Kidney epithelial cell (primary cell): ENCODE results near the gene PCSK7. TPM values are rescaled to one million over a fixed set of nuclear protein-coding genes. Genes with fewer than 3 reads are reported as not detected.

Source experiments
- DNase-seq: peaks from one replicate; pipeline ENCODE4 v3.0.0-alpha.2; 2010; ENCODE audit warnings: low read depth
- H3K27me3 ChIP-seq: 2 replicates; pipeline ENCODE4 v1.6.0; 2011; ENCODE audit warnings: low read length; ENCODE audit not compliant: control insufficient read depth, insufficient read depth
- H3K36me3 ChIP-seq: 2 replicates; pipeline ENCODE4 v1.5.1; 2011; ENCODE audit warnings: low read length; ENCODE audit not compliant: control insufficient read depth, insufficient read depth
- H3K4me3 ChIP-seq: 2 replicates; pipeline ENCODE4 v1.5.1; 2011; ENCODE audit warnings: low read depth, mild to moderate bottlenecking, control low read depth, low read length
- total RNA-seq: library from RNA; depleted of rRNA; stranded (reverse); fragments of >200 nt; gene quantifications from 2 replicates; pipeline ENCODE4 v1.2.3, GENCODE V29; 2015
- TF ChIP-seq, protein P1 (sequence below): IDR thresholded peaks from 2 replicates; pipeline ENCODE4 v1.5.1; 2011; ENCODE audit warnings: mild to moderate bottlenecking, moderate library complexity, low read length, control low read depth, inconsistent platforms; ENCODE audit not compliant: insufficient read depth, poor library complexity, severe bottlenecking

The PCSK7 gene
- total RNA-seq, 1 donor from 2014 or later: 38.3 TPM

DNA sequence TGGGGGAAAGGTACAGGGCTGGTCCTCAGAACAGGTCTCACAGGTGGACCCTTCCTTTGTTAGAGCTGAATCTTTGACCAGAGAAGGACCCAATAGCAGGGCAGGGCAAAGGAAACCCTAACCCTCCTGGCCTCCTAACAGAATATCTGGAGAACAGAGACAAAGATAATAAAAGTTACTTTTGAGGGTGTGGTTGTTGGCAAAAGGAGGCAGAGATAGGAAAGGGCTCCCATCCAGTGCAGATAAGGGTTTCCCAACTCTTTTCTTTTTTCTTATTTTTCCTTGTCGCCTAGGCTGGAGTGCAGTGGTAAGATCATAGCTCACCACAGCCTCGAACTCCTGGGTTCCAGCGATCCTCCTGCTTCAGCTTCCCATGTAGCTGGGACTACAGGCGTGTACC is 11.9 kb downstream of the PCSK7 start:
- Histone ChIP-seq H3K36me3 (peaks cover 3% of the 10 kb centered on the region), H3K4me3 (no peak overlapping the region), H3K27me3 (no peaks in the 10 kb centered on the region)
- no peak for DNase-seq
- TF ChIP-seq, protein P1, sequence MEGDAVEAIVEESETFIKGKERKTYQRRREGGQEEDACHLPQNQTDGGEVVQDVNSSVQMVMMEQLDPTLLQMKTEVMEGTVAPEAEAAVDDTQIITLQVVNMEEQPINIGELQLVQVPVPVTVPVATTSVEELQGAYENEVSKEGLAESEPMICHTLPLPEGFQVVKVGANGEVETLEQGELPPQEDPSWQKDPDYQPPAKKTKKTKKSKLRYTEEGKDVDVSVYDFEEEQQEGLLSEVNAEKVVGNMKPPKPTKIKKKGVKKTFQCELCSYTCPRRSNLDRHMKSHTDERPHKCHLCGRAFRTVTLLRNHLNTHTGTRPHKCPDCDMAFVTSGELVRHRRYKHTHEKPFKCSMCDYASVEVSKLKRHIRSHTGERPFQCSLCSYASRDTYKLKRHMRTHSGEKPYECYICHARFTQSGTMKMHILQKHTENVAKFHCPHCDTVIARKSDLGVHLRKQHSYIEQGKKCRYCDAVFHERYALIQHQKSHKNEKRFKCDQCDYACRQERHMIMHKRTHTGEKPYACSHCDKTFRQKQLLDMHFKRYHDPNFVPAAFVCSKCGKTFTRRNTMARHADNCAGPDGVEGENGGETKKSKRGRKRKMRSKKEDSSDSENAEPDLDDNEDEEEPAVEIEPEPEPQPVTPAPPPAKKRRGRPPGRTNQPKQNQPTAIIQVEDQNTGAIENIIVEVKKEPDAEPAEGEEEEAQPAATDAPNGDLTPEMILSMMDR: no peak

GRCh38 chr11:117219455-117219854 is 12.4 kb downstream of the PCSK7 start:
- Histone ChIP-seq H3K36me3 (peaks cover 3% of the 10 kb centered on the region), H3K27me3 (no peaks in the 10 kb centered on the region), H3K4me3 (no peak overlapping the region)
- no peak for DNase-seq
- TF ChIP-seq, protein P1: no peak

GRCh38 chr11:117219001-117219400 is 12.9 kb downstream of the PCSK7 start:
- no peaks in the 10 kb centered on the region for H3K27me3 ChIP-seq
- H3K36me3 ChIP-seq: peaks cover 3% of the 10 kb centered on the region
- no peak overlapping the region for H3K4me3 ChIP-seq
- TF ChIP-seq, protein P1: no peak
- no peak for DNase-seq

GRCh38 chr11:117218133-117218915 is 13.5 kb downstream of the PCSK7 start:
- no peak overlapping the region for H3K4me3 ChIP-seq
- TF ChIP-seq, protein P1: no peak
- H3K36me3 ChIP-seq: peaks cover 1% of the 10 kb centered on the region
- no peak for DNase-seq
- no peaks in the 10 kb centered on the region for H3K27me3 ChIP-seq

DNA sequence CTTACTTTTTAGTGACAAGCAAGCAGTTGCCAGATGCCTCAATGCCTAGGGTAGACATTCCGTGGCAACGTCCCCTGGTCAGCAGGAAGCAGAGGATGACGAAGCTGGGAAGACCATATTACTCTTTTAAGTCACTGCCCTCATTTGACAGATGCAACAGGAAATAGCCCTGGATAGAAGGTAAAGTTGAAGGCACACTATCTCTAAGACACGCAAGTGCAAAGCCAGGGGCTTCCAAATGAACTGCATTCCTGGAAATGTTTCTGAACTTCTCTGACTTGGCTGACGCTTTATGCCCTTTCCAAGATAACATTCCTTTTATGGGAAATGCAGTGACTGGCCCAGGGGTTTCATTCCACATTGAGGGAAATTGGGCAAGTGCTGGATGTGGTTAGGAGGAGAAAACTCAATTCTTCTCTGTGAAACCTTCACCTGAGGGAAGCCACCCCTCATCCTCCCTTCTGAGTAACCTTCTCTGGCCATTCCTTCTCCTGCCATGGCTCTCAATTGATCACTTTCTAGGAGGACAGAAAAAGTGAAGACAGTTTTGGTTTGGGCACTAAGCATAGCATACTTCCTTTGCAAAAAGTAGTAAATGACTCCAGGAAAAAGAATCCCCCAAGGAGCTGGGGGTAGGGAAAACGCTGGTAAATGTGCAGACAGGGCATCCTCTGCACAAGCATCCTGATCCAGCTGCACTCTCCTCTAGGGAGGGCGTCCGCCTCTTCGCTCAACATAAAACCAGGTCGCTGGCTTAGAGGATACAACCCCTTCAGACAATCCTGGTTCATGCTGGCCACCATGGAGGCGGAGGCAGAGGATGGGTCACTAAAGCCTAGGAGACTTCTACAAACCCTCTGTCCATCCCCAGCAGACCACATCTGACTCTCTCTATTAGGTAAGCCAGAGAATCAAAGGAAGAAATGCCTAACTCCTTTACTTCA is 14.5 kb downstream of the PCSK7 start:
- TF ChIP-seq, protein P1: no peak
- Histone ChIP-seq H3K36me3 (peaks cover 1% of the 10 kb centered on the region), H3K27me3 (no peaks in the 10 kb centered on the region), H3K4me3 (no peak overlapping the region)
- no peak for DNase-seq
